GM12878 (cell line): ENCODE results near the gene N4BP2. TPM values are rescaled to one million over a fixed set of nuclear protein-coding genes. Genes with fewer than 3 reads are reported as not detected.
A peak's percentile ranks its signal among the peaks of the same experiment; 100 is the strongest.

Experiments used
- ATF3 ChIP-seq: IDR thresholded peaks from 2 replicates; pipeline ENCODE4 v1.6.1; 2011; ENCODE audit warnings: low read depth, mild to moderate bottlenecking, low read length, moderate library complexity, borderline replicate concordance; ENCODE audit errors: extremely low read depth
- BMI1 ChIP-seq: fragments of 450-650 bp; IDR thresholded peaks from 2 replicates; pipeline ENCODE4 v1.6.1; 2016; ENCODE audit warnings: mild to moderate bottlenecking, moderate library complexity, borderline replicate concordance
- BRCA1 ChIP-seq: IDR thresholded peaks from 2 replicates; pipeline ENCODE4 v1.6.1; 2011; ENCODE audit warnings: low read depth, low read length, improper control_type of control experiment
- CHD2 ChIP-seq: IDR thresholded peaks from 2 replicates; pipeline ENCODE4 v1.6.1; 2011; ENCODE audit warnings: low read depth, low read length, improper control_type of control experiment, borderline replicate concordance
- CTCF ChIP-seq, 3 experiments: IDR thresholded peaks in 2 of 3; conservative IDR thresholded peaks in 1 of 3; 2 replicates each; pipeline ENCODE4 v1.5.1; 2011; ENCODE audit warnings: low read depth in 3 of 3, low read length in 3 of 3, mild to moderate bottlenecking in 3 of 3, control low read depth in 2 of 3, moderate library complexity in 2 of 3, inconsistent platforms in 1 of 3, mixed read lengths in 1 of 3; ENCODE audit not compliant: control insufficient read depth in 2 of 3, insufficient read depth in 1 of 3; ENCODE audit errors: extremely low read depth in 1 of 3
- E2F4 ChIP-seq: IDR thresholded peaks from 2 replicates; pipeline ENCODE4 v1.6.1; 2012; ENCODE audit warnings: low read depth, low read length, improper control_type of control experiment
- NBN ChIP-seq: fragments of 450-650 bp; IDR thresholded peaks from 2 replicates; pipeline ENCODE4 v1.6.1; 2016
- NR2F1 ChIP-seq: fragments of 450-650 bp; conservative IDR thresholded peaks from 2 replicates; pipeline ENCODE4 v1.6.1; 2017; ENCODE audit warnings: mild to moderate bottlenecking
- RAD21 ChIP-seq: IDR thresholded peaks from 2 replicates; pipeline ENCODE4 v1.6.1; 2011; ENCODE audit warnings: mild to moderate bottlenecking, low read depth, low read length, moderate library complexity; ENCODE audit not compliant: insufficient read depth
- RBBP5 ChIP-seq: fragments of 200-600 bp; sonication (generic); conservative IDR thresholded peaks from 2 replicates; pipeline ENCODE4 v1.6.1; 2016
- SP1 ChIP-seq: IDR thresholded peaks from one replicate; pipeline ENCODE4 v1.6.1; 2011; ENCODE audit warnings: low read depth, low read length
- TCF3 ChIP-seq: IDR thresholded peaks from 2 replicates; pipeline ENCODE4 v1.6.1; 2012; ENCODE audit warnings: low read depth, mild to moderate bottlenecking, low read length, borderline replicate concordance; ENCODE audit not compliant: insufficient read depth
- ZBTB33 ChIP-seq: fragments of 450-650 bp; IDR thresholded peaks from 2 replicates; pipeline ENCODE4 v1.6.1; 2017; ENCODE audit warnings: mild to moderate bottlenecking
- polyA plus RNA-seq, 11 experiments: library from polyadenylated mRNA; depleted of rRNA in 4 of 11; unstranded in 6 of 11; stranded (reverse) in 5 of 11; fragments of >200 nt; fragmentation: Nextera tagmentation in 4 of 11; fragmentation: Illumina TruSeq in 1 of 11; extraction: Ambion mirVana in 4 of 11; extraction: Trizol in 1 of 11; gene quantifications; 1 replicate in 1 of 11; 2 replicates in 10 of 11; pipeline versions ENCODE4 v1.2.1 to v1.2.3, GENCODE V29; 2011 to 2016; ENCODE audit warnings: inconsistent platforms in 2 of 11, missing spikeins in 2 of 11, low read depth in 1 of 11
- total RNA-seq, 4 experiments: library from RNA; depleted of rRNA in 3 of 4; stranded (reverse); fragments of >200 nt in 3 of 4; fragmentation: Illumina TruSeq in 1 of 4; extraction: Trizol in 1 of 4; gene quantifications; 2 replicates each; pipeline versions ENCODE4 v1.2.1 to v1.2.3, GENCODE V29; 2013 to 2021
- TF ChIP-seq, protein P1 (sequence below): fragments of 450-650 bp; IDR thresholded peaks from 2 replicates; pipeline ENCODE4 v1.6.1; 2017; ENCODE audit warnings: borderline replicate concordance
- TF ChIP-seq, protein P2 (sequence below): fragments of 450-650 bp; formaldehyde crosslinking; IDR thresholded peaks from 2 replicates; pipeline ENCODE4 v1.5.0; 2022; ENCODE audit warnings: mild to moderate bottlenecking, missing genetic modification characterization
- TF ChIP-seq, protein P3 (sequence below): IDR thresholded peaks from 2 replicates; pipeline ENCODE4 v1.6.1; 2011; ENCODE audit warnings: mild to moderate bottlenecking, low read depth, low read length, moderate library complexity; ENCODE audit not compliant: insufficient replicate concordance

N4BP2 gene
- total and polyA plus RNA-seq, 10 of the 15 experiments (the other 5 are each of a cell fraction or from before 2014, with no cell fraction given) = 2.3 to 18.7 (median 10.0) TPM

- no peak for TF ChIP-seq BMI1
- TF ChIP-seq CHD2 = no peak
- TF ChIP-seq NR2F1 = peak; percentile 73
- peak; percentile 63 for TF ChIP-seq E2F4
- no peak for TF ChIP-seq RBBP5
- TF ChIP-seq, protein P1, sequence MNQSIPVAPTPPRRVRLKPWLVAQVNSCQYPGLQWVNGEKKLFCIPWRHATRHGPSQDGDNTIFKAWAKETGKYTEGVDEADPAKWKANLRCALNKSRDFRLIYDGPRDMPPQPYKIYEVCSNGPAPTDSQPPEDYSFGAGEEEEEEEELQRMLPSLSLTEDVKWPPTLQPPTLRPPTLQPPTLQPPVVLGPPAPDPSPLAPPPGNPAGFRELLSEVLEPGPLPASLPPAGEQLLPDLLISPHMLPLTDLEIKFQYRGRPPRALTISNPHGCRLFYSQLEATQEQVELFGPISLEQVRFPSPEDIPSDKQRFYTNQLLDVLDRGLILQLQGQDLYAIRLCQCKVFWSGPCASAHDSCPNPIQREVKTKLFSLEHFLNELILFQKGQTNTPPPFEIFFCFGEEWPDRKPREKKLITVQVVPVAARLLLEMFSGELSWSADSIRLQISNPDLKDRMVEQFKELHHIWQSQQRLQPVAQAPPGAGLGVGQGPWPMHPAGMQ = no peak
- no peak for TF ChIP-seq BRCA1
- no peak for TF ChIP-seq NBN
- TF ChIP-seq, protein P2, sequence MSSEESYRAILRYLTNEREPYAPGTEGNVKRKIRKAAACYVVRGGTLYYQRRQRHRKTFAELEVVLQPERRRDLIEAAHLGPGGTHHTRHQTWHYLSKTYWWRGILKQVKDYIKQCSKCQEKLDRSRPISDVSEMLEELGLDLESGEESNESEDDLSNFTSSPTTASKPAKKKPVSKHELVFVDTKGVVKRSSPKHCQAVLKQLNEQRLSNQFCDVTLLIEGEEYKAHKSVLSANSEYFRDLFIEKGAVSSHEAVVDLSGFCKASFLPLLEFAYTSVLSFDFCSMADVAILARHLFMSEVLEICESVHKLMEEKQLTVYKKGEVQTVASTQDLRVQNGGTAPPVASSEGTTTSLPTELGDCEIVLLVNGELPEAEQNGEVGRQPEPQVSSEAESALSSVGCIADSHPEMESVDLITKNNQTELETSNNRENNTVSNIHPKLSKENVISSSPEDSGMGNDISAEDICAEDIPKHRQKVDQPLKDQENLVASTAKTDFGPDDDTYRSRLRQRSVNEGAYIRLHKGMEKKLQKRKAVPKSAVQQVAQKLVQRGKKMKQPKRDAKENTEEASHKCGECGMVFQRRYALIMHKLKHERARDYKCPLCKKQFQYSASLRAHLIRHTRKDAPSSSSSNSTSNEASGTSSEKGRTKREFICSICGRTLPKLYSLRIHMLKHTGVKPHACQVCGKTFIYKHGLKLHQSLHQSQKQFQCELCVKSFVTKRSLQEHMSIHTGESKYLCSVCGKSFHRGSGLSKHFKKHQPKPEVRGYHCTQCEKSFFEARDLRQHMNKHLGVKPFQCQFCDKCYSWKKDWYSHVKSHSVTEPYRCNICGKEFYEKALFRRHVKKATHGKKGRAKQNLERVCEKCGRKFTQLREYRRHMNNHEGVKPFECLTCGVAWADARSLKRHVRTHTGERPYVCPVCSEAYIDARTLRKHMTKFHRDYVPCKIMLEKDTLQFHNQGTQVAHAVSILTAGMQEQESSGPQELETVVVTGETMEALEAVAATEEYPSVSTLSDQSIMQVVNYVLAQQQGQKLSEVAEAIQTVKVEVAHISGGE (CRISPR knock-in tag) = no peak
- TF ChIP-seq, protein P3, sequence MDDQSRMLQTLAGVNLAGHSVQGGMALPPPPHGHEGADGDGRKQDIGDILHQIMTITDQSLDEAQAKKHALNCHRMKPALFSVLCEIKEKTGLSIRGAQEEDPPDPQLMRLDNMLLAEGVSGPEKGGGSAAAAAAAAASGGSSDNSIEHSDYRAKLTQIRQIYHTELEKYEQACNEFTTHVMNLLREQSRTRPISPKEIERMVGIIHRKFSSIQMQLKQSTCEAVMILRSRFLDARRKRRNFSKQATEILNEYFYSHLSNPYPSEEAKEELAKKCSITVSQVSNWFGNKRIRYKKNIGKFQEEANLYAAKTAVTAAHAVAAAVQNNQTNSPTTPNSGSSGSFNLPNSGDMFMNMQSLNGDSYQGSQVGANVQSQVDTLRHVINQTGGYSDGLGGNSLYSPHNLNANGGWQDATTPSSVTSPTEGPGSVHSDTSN = no peak
- TF ChIP-seq ZBTB33 = no peak
- TF ChIP-seq RAD21 = peak; percentile 80
- TF ChIP-seq ATF3 = no peak
- peak; percentile 73 to 97 (median 78) for TF ChIP-seq CTCF (IDR thresholded peaks at IDR 0.05 in 2 of 3, conservative IDR thresholded peaks at IDR 0.05 in 1 of 3; ENCODE audit: control insufficient read depth in 2 of 3, extremely low read depth in 1 of 3, insufficient read depth in 1 of 3, low read depth in 3 of 3, low read length in 3 of 3)
- TF ChIP-seq TCF3 = peak; percentile 81
- TF ChIP-seq SP1 = no peak
Observed at GRCh38 chr4:40056716-40057585, at the start of gene N4BP2 (continued).
